SK-N-SH (cell line): ENCODE results near the gene ADGRD2. TPM values are rescaled to one million over a fixed set of nuclear protein-coding genes. Genes with fewer than 3 reads are reported as not detected.

Experiments
- CTCF ChIA-PET: fragments of 300-600, 350-600 bp; formaldehyde crosslinking; extraction: SDS; loops from one replicate; lab custom pipeline; 2021; lab: Yijun Ruan, JAX
- POLR2A ChIA-PET: fragments of 350-600 bp; sonication (Branson Sonifier 250); formaldehyde crosslinking; extraction: SDS; loops from one replicate; lab custom pipeline; 2020; ENCODE audit warnings: antibody characterized with exemption, inconsistent platforms; lab: Yijun Ruan, JAX
- DNase-seq: peaks from one replicate; pipeline ENCODE4 v3.0.0; 2012
- H2AFZ ChIP-seq: fragments of 200-600 bp; sonication (generic); 2 replicates; pipeline ENCODE4 v1.8.1; 2016; ENCODE audit warnings: antibody characterized with exemption, mild to moderate bottlenecking, low read depth
- H3F3A ChIP-seq: fragments of 200-600 bp; sonication (generic); replicated peaks from 2 replicates; pipeline ENCODE3; 2016; ENCODE audit warnings: antibody characterized with exemption, mild to moderate bottlenecking; ENCODE audit not compliant: insufficient read depth
- H3K27ac ChIP-seq, 2 experiments: fragments of 200-500 bp in 1 of 2; fragments of 200-600 bp in 1 of 2; sonication (Bioruptor generic) in 1 of 2; sonication (generic), shearing (Covaris generic) in 1 of 2; 2 replicates each; pipeline versions ENCODE4 v1.5.1 to v1.6.1; 2014 to 2016; ENCODE audit warnings: low read depth in 2 of 2, inconsistent platforms in 1 of 2, low read length in 1 of 2, mild to moderate bottlenecking in 1 of 2, mixed read lengths in 1 of 2
- H3K27me3 ChIP-seq: fragments of 200-600 bp; sonication (generic), shearing (Covaris generic); 2 replicates; pipeline ENCODE4 v1.6.1; 2016; ENCODE audit warnings: mixed run types; ENCODE audit not compliant: insufficient read depth
- H3K36me3 ChIP-seq, 2 experiments: fragments of 200-500 bp in 1 of 2; fragments of 200-600 bp in 1 of 2; sonication (Bioruptor generic) in 1 of 2; sonication (generic) in 1 of 2; replicated peaks in 1 of 2; 2 replicates each; pipeline versions ENCODE3 to v1.5.1; 2014 to 2016; ENCODE audit warnings: low read length in 1 of 2, mild to moderate bottlenecking in 1 of 2; ENCODE audit not compliant: insufficient read depth in 2 of 2, control insufficient read depth in 1 of 2
- H3K4me1 ChIP-seq, 2 experiments: fragments of 200-500 bp in 1 of 2; fragments of 200-600 bp in 1 of 2; sonication (Bioruptor generic) in 1 of 2; sonication (generic), shearing (Covaris generic) in 1 of 2; 2 replicates each; pipeline versions ENCODE4 v1.5.1 to v1.6.1; 2014 to 2016; ENCODE audit warnings: low read depth in 1 of 2, low read length in 1 of 2, mixed run types in 1 of 2; ENCODE audit not compliant: insufficient read depth in 2 of 2, control insufficient read depth in 1 of 2
- H3K4me2 ChIP-seq: fragments of 200-600 bp; sonication (generic), shearing (Covaris generic); 2 replicates; pipeline ENCODE4 v1.6.1; 2017; ENCODE audit warnings: mixed run types
- H3K4me3 ChIP-seq, 2 experiments: fragments of 200-500 bp in 1 of 2; fragments of 200-600 bp in 1 of 2; sonication (Bioruptor generic) in 1 of 2; sonication (generic), shearing (Covaris generic) in 1 of 2; 2 replicates each; pipeline versions ENCODE4 v1.5.1 to v1.8.1; 2014 to 2016; ENCODE audit warnings: low read depth in 2 of 2, inconsistent platforms in 1 of 2, low read length in 1 of 2, mild to moderate bottlenecking in 1 of 2, mixed read lengths in 1 of 2, moderate library complexity in 1 of 2
- H3K79me2 ChIP-seq: fragments of 200-600 bp; sonication (generic); 2 replicates; pipeline ENCODE4 v1.8.1; 2017; ENCODE audit warnings: mild to moderate bottlenecking; ENCODE audit not compliant: insufficient read depth
- H3K9ac ChIP-seq: fragments of 200-600 bp; sonication (generic); 2 replicates; pipeline ENCODE4 v1.6.1; 2017; ENCODE audit warnings: mixed run types
- H3K9me2 ChIP-seq: fragments of 200-600 bp; sonication (generic); 2 replicates; pipeline ENCODE4 v1.6.1; 2017; ENCODE audit warnings: mixed run types
- H3K9me3 ChIP-seq: fragments of 200-600 bp; sonication (generic); 2 replicates; pipeline ENCODE4 v1.6.1; 2017; ENCODE audit warnings: mixed run types, mild to moderate bottlenecking, moderate library complexity
- H4K20me1 ChIP-seq: fragments of 200-600 bp; sonication (generic); 2 replicates; pipeline ENCODE4 v1.6.1; 2017; ENCODE audit warnings: mild to moderate bottlenecking, mixed run types; ENCODE audit not compliant: insufficient read depth
- ELF1 ChIP-seq: IDR thresholded peaks from 2 replicates; pipeline ENCODE4 v1.4.0; 2012
- GABPA ChIP-seq: IDR thresholded peaks from 2 replicates; pipeline ENCODE4 v1.4.0; 2012; ENCODE audit warnings: low read depth, mild to moderate bottlenecking
- GATA2 ChIP-seq: sonication (generic); formaldehyde crosslinking; IDR thresholded peaks from 2 replicates; pipeline ENCODE4 v1.5.0; 2020; ENCODE audit warnings: mild to moderate bottlenecking, missing genetic modification reagents
- PBX3 ChIP-seq: IDR thresholded peaks from 2 replicates; pipeline ENCODE4; 2012
- POLR2AphosphoS5 ChIP-seq: IDR thresholded peaks from 2 replicates; pipeline ENCODE4 v1.6.1; 2012; ENCODE audit warnings: low read depth, low read length
- RAD21 ChIP-seq: IDR thresholded peaks from 2 replicates; pipeline ENCODE4 v1.6.1; 2012; ENCODE audit warnings: mild to moderate bottlenecking, low read length
- RFX5 ChIP-seq: IDR thresholded peaks from 2 replicates; pipeline ENCODE4 v1.6.1; 2012; ENCODE audit warnings: mild to moderate bottlenecking, improper control_type of control experiment, low read length
- SIN3A ChIP-seq: IDR thresholded peaks from 2 replicates; pipeline ENCODE4 v1.6.1; 2012; ENCODE audit warnings: low read depth, mild to moderate bottlenecking, low read length, moderate library complexity, borderline replicate concordance
- SMC3 ChIP-seq: IDR thresholded peaks from 2 replicates; pipeline ENCODE4 v1.6.1; 2012; ENCODE audit warnings: low read depth, low read length, improper control_type of control experiment
- TAF1 ChIP-seq: IDR thresholded peaks from 2 replicates; pipeline ENCODE4 v1.6.1; 2012; ENCODE audit warnings: low read depth, mild to moderate bottlenecking, low read length, moderate library complexity, borderline replicate concordance
- YY1 ChIP-seq: IDR thresholded peaks from 2 replicates; pipeline ENCODE4 v1.4.0; 2012; ENCODE audit warnings: low read depth, mild to moderate bottlenecking
- WGBS: methylation state at CpG from one replicate; pipeline ENCODE4 v1.1.6; 2017; ENCODE audit warnings: low lambda C conversion rate; 5-methylcytosine and 5-hydroxymethylcytosine counted together
- polyA plus RNA-seq, 3 experiments: library from polyadenylated mRNA; depleted of rRNA; stranded (reverse); fragments of >200 nt; gene quantifications; 2 replicates each; pipeline ENCODE4 v1.2.3, GENCODE V29; 2012
- TF ChIP-seq, protein P1 (sequence below): IDR thresholded peaks from 2 replicates; pipeline ENCODE4 v1.4.0; 2012; ENCODE audit warnings: low read depth, borderline replicate concordance
- TF ChIP-seq, protein P2 (sequence below): IDR thresholded peaks from 2 replicates; pipeline ENCODE4 v1.6.1; 2012; ENCODE audit warnings: mild to moderate bottlenecking, low read depth, low read length, moderate library complexity

ADGRD2 gene
- polyA plus RNA-seq, 1 of the 3 experiments (the other 2 are of a cell fraction): 0.05 TPM

DNA sequence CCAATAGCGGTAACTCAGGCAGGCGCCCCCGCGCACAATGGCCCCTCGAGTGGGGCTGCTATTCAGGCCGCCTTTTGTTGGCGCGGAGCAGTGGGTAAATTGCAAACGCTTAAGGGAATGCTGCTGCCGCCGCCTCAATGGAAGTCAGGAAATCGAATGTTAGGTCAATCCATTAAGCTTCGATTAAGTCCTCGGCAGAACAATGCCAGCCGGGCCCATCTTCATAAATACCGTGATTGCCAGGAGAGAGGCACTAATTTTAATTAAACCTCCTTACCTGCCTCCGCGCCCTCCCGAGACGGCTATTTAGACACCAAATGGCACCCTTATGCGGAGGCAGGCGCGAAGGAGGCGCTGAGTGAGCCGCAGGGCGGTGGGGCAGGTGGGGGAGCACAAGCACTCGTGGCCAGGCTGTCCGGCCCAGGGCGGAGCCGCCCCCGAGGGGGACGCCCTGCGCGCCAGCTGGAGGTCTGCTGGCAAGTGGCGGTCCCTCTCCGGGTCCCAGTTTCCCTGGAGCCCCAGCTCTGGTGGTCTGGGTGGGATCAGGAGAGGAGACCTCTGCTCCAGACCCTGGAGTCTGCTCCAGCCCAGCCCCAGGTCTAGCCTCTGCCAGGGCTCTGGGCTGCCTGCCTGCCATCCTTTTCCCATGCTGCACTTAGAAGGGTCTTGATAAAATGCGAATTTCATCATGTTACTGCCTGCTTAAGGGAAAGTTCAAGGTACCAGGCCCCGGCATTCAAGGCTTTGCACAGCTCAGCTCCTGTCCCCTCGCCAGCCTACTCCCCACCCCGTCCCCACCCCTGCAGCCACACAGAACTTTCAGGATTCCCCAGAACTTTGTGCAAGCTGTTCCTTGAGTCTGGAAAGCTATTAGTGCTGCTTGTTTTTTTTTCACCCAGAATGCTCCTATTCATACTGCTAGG, 37.3 kb downstream of the ADGRD2 start (continued):
- TF ChIP-seq, protein P1, sequence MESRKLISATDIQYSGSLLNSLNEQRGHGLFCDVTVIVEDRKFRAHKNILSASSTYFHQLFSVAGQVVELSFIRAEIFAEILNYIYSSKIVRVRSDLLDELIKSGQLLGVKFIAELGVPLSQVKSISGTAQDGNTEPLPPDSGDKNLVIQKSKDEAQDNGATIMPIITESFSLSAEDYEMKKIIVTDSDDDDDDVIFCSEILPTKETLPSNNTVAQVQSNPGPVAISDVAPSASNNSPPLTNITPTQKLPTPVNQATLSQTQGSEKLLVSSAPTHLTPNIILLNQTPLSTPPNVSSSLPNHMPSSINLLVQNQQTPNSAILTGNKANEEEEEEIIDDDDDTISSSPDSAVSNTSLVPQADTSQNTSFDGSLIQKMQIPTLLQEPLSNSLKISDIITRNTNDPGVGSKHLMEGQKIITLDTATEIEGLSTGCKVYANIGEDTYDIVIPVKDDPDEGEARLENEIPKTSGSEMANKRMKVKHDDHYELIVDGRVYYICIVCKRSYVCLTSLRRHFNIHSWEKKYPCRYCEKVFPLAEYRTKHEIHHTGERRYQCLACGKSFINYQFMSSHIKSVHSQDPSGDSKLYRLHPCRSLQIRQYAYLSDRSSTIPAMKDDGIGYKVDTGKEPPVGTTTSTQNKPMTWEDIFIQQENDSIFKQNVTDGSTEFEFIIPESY: no peak
- TF ChIP-seq PBX3 (no peak), GABPA (no peak), POLR2AphosphoS5 (no peak), RAD21 (no peak)

- ChIA-PET CTCF (interaction anchor here (0.8 to 1.2 kb wide), 3 partner anchors 25 to 70 kb away, joined by 3 read pairs; no protein-coding TSS in a partner anchor), POLR2A (no interaction called here)
- Histone ChIP-seq H3F3A (no peaks in the 10 kb centered on the region), H3K4me1 (no peaks in the 10 kb centered on the region; a peak in 1 of 4 replicates), H3K9me3 (no peaks in the 10 kb centered on the region), H3K4me3 (no peak overlapping the region), H3K27me3 (no peaks in the 10 kb centered on the region; the same call in 1 of the 2 replicates), H3K27ac (no peak overlapping the region), H3K36me3 (no peaks in the 10 kb centered on the region), H4K20me1 (no peaks in the 10 kb centered on the region), H2AFZ (no peak overlapping the region), H3K79me2 (no peaks in the 10 kb centered on the region), H3K9me2 (no peaks in the 10 kb centered on the region), H3K4me2 (no peak overlapping the region), H3K9ac (no peak overlapping the region)
- TF ChIP-seq PBX3: no peak
- TF ChIP-seq, protein P1: no peak
- TF ChIP-seq RFX5: no peak
- no peak for TF ChIP-seq GATA2 (CRISPR knock-in tag)
- no peak for TF ChIP-seq TAF1
- TF ChIP-seq, protein P2, sequence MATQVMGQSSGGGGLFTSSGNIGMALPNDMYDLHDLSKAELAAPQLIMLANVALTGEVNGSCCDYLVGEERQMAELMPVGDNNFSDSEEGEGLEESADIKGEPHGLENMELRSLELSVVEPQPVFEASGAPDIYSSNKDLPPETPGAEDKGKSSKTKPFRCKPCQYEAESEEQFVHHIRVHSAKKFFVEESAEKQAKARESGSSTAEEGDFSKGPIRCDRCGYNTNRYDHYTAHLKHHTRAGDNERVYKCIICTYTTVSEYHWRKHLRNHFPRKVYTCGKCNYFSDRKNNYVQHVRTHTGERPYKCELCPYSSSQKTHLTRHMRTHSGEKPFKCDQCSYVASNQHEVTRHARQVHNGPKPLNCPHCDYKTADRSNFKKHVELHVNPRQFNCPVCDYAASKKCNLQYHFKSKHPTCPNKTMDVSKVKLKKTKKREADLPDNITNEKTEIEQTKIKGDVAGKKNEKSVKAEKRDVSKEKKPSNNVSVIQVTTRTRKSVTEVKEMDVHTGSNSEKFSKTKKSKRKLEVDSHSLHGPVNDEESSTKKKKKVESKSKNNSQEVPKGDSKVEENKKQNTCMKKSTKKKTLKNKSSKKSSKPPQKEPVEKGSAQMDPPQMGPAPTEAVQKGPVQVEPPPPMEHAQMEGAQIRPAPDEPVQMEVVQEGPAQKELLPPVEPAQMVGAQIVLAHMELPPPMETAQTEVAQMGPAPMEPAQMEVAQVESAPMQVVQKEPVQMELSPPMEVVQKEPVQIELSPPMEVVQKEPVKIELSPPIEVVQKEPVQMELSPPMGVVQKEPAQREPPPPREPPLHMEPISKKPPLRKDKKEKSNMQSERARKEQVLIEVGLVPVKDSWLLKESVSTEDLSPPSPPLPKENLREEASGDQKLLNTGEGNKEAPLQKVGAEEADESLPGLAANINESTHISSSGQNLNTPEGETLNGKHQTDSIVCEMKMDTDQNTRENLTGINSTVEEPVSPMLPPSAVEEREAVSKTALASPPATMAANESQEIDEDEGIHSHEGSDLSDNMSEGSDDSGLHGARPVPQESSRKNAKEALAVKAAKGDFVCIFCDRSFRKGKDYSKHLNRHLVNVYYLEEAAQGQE: no peak
- no peak for TF ChIP-seq ELF1
- TF ChIP-seq SMC3: no peak
- no peak for TF ChIP-seq SIN3A
- TF ChIP-seq YY1: no peak
- WGBS: 88% methylated on average over 8 of the region's 8 CpGs
- no peak for DNase-seq
Observed at GRCh38 chr9:124488641-124489210, 38.5 kb downstream of the ADGRD2 start.
